ENCODE data around the gene JUND.
"Not testable (repeated sequence)": the region's sequence is repeated elsewhere in the genome, so short reads cannot be mapped to it uniquely, and the experiment has no call there.

JUND gene

GRCh38 chr19:18281082-18282020 lies at the start of gene JUND:
Gene JUND, minus strand, starts transcription at chr19:18281622. Its CDS starts 138 bp downstream, at chr19:18281484.
- DNase-seq (ENCODE audit: low read depth), result peak; percentile 97

- DNase-seq (ENCODE audit: low read depth), result no peak
These were observed 49.4 kb upstream of the JUND start for GRCh38 chr19:18330868-18331267.

- no peak for DNase-seq (ENCODE audit: low read depth)
These were observed 47.6 kb upstream of the JUND start for GRCh38 chr19:18329035-18329376.

GRCh38 chr19:18328340-18329034 lies 47.1 kb upstream of the JUND start:
- DNase-seq (ENCODE audit: low read depth), result peak; percentile 72

- no peak for DNase-seq (ENCODE audit: low read depth)
These were observed 45.4 kb upstream of the JUND start for GRCh38 chr19:18326772-18327171.

- DNase-seq (ENCODE audit: low read depth), result not testable (repeated sequence)
These were observed 42.9 kb upstream of the JUND start for GRCh38 chr19:18324373-18324731.

- peak; percentile 100 for DNase-seq (ENCODE audit: low read depth)
These were observed 41.5 kb upstream of the JUND start, which contains the start of gene LSM4 for GRCh38 chr19:18322759-18323460. Gene LSM4, minus strand, starts transcription at chr19:18323076. Its CDS starts 56 bp downstream, at chr19:18323020.

GRCh38 chr19:18322318-18322758 lies 40.9 kb upstream of the JUND start:
- DNase-seq (ENCODE audit: low read depth), result no peak

- no peak for DNase-seq (ENCODE audit: low read depth)
These were observed 40.3 kb upstream of the JUND start for GRCh38 chr19:18321734-18322102.

GRCh38 chr19:18320865-18321733 lies 39.7 kb upstream of the JUND start:
- no peak for DNase-seq (ENCODE audit: low read depth)

- DNase-seq (ENCODE audit: low read depth), result no peak
These were observed 38.2 kb upstream of the JUND start for GRCh38 chr19:18319591-18320135.

GRCh38 chr19:18317961-18318800 lies 36.8 kb upstream of the JUND start:
- DNase-seq (ENCODE audit: low read depth), result peak; percentile 26

GRCh38 chr19:18313398-18313797 lies 32.0 kb upstream of the JUND start:
- DNase-seq (ENCODE audit: low read depth), result no peak

- no peak for DNase-seq (ENCODE audit: low read depth)
These were observed 30.7 kb upstream of the JUND start for GRCh38 chr19:18312092-18312534.

GRCh38 chr19:18311502-18312091 lies 30.2 kb upstream of the JUND start:
- no peak for DNase-seq (ENCODE audit: low read depth)

GRCh38 chr19:18310966-18311365 lies 29.5 kb upstream of the JUND start:
- DNase-seq (ENCODE audit: low read depth), result no peak

GRCh38 chr19:18310118-18310909 lies 28.9 kb upstream of the JUND start:
- no peak for DNase-seq (ENCODE audit: low read depth)

- DNase-seq (ENCODE audit: low read depth), result no peak
These were observed 28.2 kb upstream of the JUND start for GRCh38 chr19:18309525-18310064.

GRCh38 chr19:18308948-18309325 lies 27.5 kb upstream of the JUND start:
- DNase-seq (ENCODE audit: low read depth), result no peak

Measured in activated T-helper 9 cell treated with anti-CD3 and anti-CD28 coated beads, Interleukin-2, amount 50 U/mL, for 16 hours (primary cell).